Neural progenitor cell (in vitro differentiated cells): ENCODE data around the gene MEIS2. TPM values are rescaled to one million over a fixed set of nuclear protein-coding genes. Genes with fewer than 3 reads are reported as not detected.

Source experiments
- DNase-seq: peaks from one replicate; pipeline ENCODE4 v3.0.0-alpha.2; 2016; ENCODE audit warnings: low spot score
- H2AFZ ChIP-seq: fragments of 200-600 bp; sonication (generic); replicated peaks from 2 replicates; pipeline ENCODE4 v1.6.1; 2016; ENCODE audit warnings: antibody characterized with exemption
- H3F3A ChIP-seq: fragments of 200-600 bp; sonication (generic); 2 replicates; pipeline ENCODE4 v1.6.1; 2016; ENCODE audit warnings: antibody characterized with exemption, low read depth
- H3K27ac ChIP-seq: fragments of 200-600 bp; sonication (generic); 2 replicates; pipeline ENCODE4 v1.5.1; 2016; ENCODE audit warnings: mild to moderate bottlenecking
- H3K27me3 ChIP-seq: fragments of 200-600 bp; sonication (generic); 2 replicates; pipeline ENCODE4 v1.6.1; 2016; ENCODE audit warnings: mild to moderate bottlenecking, moderate library complexity
- H3K36me3 ChIP-seq: fragments of 200-600 bp; sonication (generic); 2 replicates; pipeline ENCODE4 v1.5.1; 2016
- H3K4me1 ChIP-seq: fragments of 200-600 bp; sonication (generic); 2 replicates; pipeline ENCODE4 v1.6.1; 2016; ENCODE audit warnings: mixed run types
- H3K4me2 ChIP-seq: fragments of 200-600 bp; sonication (generic); 2 replicates; pipeline ENCODE4 v1.6.1; 2016
- H3K4me3 ChIP-seq: fragments of 200-600 bp; sonication (generic); 2 replicates; pipeline ENCODE4 v1.5.1; 2016
- H3K79me2 ChIP-seq: fragments of 200-600 bp; sonication (generic); 2 replicates; pipeline ENCODE4 v1.6.1; 2016; ENCODE audit warnings: low read depth
- H3K9ac ChIP-seq: fragments of 200-600 bp; sonication (generic); 2 replicates; pipeline ENCODE4 v1.6.1; 2016
- H3K9me3 ChIP-seq: fragments of 200-600 bp; sonication (generic); 2 replicates; pipeline ENCODE4 v1.5.1; 2016; ENCODE audit warnings: low read depth
- H4K20me1 ChIP-seq: fragments of 200-600 bp; sonication (generic); 2 replicates; pipeline ENCODE4 v1.6.1; 2016; ENCODE audit warnings: low read depth
- H3K27ac Mint-ChIP-seq: 3 replicates; pipeline ENCODE4 v1.8.0; 2021; ENCODE audit warnings: mixed read lengths
- H3K27me3 Mint-ChIP-seq: 2 replicates; pipeline ENCODE4 v1.8.0; 2022; ENCODE audit warnings: low read depth, mild to moderate bottlenecking, inconsistent platforms, moderate library complexity, mixed read lengths; ENCODE audit not compliant: insufficient read depth
- H3K36me3 Mint-ChIP-seq: 3 replicates; pipeline ENCODE4 v1.8.0; 2021; ENCODE audit warnings: mixed read lengths
- H3K4me1 Mint-ChIP-seq: 3 replicates; pipeline ENCODE4 v1.8.0; 2021; ENCODE audit warnings: mixed read lengths
- H3K4me3 Mint-ChIP-seq: 3 replicates; pipeline ENCODE4 v1.8.0; 2021; ENCODE audit warnings: mild to moderate bottlenecking, moderate library complexity, mixed read lengths
- H3K9me3 Mint-ChIP-seq: 3 replicates; pipeline ENCODE4 v1.8.0; 2020; ENCODE audit warnings: mixed read lengths
- CTCF ChIP-seq: fragments of 200-600 bp; sonication (generic); IDR thresholded peaks from 2 replicates; pipeline ENCODE4 v1.5.1; 2017; ENCODE audit warnings: antibody characterized with exemption, mild to moderate bottlenecking
- EZH2 ChIP-seq: fragments of 200-600 bp; sonication (generic); IDR thresholded peaks from 2 replicates; pipeline ENCODE4 v1.6.1; 2017; ENCODE audit warnings: antibody characterized with exemption, mild to moderate bottlenecking, moderate library complexity
- EZH2phosphoT487 ChIP-seq: fragments of 200-600 bp; sonication (generic); IDR thresholded peaks from 2 replicates; pipeline ENCODE4 v1.6.1; 2017; ENCODE audit warnings: antibody characterized with exemption
- total RNA-seq: library from RNA; depleted of rRNA; stranded (reverse); fragments of >200 nt; gene quantifications from 2 replicates; pipeline ENCODE4 v1.2.3, GENCODE V29; 2015; ENCODE audit warnings: low replicate concordance

The MEIS2 gene
- total RNA-seq, 1 donor from 2014 or later: 18.3 TPM

GRCh38 chr15:37028625-37029296, 71.6 kb downstream of the MEIS2 start:
- peaks cover 16% of the 10 kb centered on the region for H3K4me1 ChIP-seq
- no peak overlapping the region for H2AFZ ChIP-seq
- TF ChIP-seq CTCF: no peak
- no peak for TF ChIP-seq EZH2
- TF ChIP-seq EZH2phosphoT487: no peak
- no peaks in the 10 kb centered on the region for H3K9me3 ChIP-seq
- no peak for DNase-seq
- no peaks in the 10 kb centered on the region for H3K27me3 Mint-ChIP-seq
- H3K36me3 Mint-ChIP-seq: peaks cover 4% of the 10 kb centered on the region
- no peak overlapping the region for H3K27ac ChIP-seq
- H3K79me2 ChIP-seq: no peaks in the 10 kb centered on the region
- H3K4me3 Mint-ChIP-seq: no peak overlapping the region
- peaks cover 8% of the 10 kb centered on the region for H3F3A ChIP-seq
- no peaks in the 10 kb centered on the region for H3K36me3 ChIP-seq
- no peak overlapping the region for H3K27ac Mint-ChIP-seq
- H3K27me3 ChIP-seq: no peaks in the 10 kb centered on the region
- no peak overlapping the region for H3K9ac ChIP-seq
- no peak overlapping the region for H3K4me3 ChIP-seq
- H3K4me1 Mint-ChIP-seq: peaks cover 15% of the 10 kb centered on the region
- no peaks in the 10 kb centered on the region for H4K20me1 ChIP-seq
- no peaks in the 10 kb centered on the region for H3K9me3 Mint-ChIP-seq
- H3K4me2 ChIP-seq: no peak overlapping the region

GRCh38 chr15:37020852-37021251, 79.5 kb downstream of the MEIS2 start:
- H3K4me3 ChIP-seq: no peak overlapping the region
- H3K9me3 Mint-ChIP-seq: peaks cover 5% of the 10 kb centered on the region
- H3K36me3 ChIP-seq: no peaks in the 10 kb centered on the region
- no peak overlapping the region for H3K4me2 ChIP-seq
- no peak for DNase-seq
- no peak overlapping the region for H3K9ac ChIP-seq
- H3K27ac Mint-ChIP-seq: no peak overlapping the region
- H3K4me1 Mint-ChIP-seq: peaks cover 33% of the 10 kb centered on the region
- H3F3A ChIP-seq: peaks cover 6% of the 10 kb centered on the region
- H3K4me1 ChIP-seq: peaks cover 8% of the 10 kb centered on the region
- H3K27me3 Mint-ChIP-seq: no peaks in the 10 kb centered on the region
- no peaks in the 10 kb centered on the region for H3K27me3 ChIP-seq
- no peaks in the 10 kb centered on the region for H4K20me1 ChIP-seq
- H2AFZ ChIP-seq: no peak overlapping the region
- H3K9me3 ChIP-seq: no peaks in the 10 kb centered on the region
- H3K36me3 Mint-ChIP-seq: peaks cover 4% of the 10 kb centered on the region
- TF ChIP-seq EZH2 (no peak), CTCF (no peak), EZH2phosphoT487 (no peak)
- no peak overlapping the region for H3K4me3 Mint-ChIP-seq
- H3K27ac ChIP-seq: no peak overlapping the region
- H3K79me2 ChIP-seq: no peaks in the 10 kb centered on the region

GRCh38 chr15:37019479-37020433, 80.6 kb downstream of the MEIS2 start:
- H3K4me3 ChIP-seq: no peak overlapping the region
- no peak overlapping the region for H2AFZ ChIP-seq
- H3K4me1 Mint-ChIP-seq: peaks cover 44% of the 10 kb centered on the region

More at GRCh38 chr15:37019479-37020433, 80.6 kb downstream of the MEIS2 start:
- Mint-ChIP-seq H3K4me3 (no peak overlapping the region), H3K27me3 (no peaks in the 10 kb centered on the region), H3K27ac (no peak overlapping the region), H3K9me3 (peaks cover 5% of the 10 kb centered on the region), H3K36me3 (peaks cover 4% of the 10 kb centered on the region)
- peaks cover 19% of the 10 kb centered on the region for H3K4me1 ChIP-seq
- H3K79me2 ChIP-seq: no peaks in the 10 kb centered on the region
- H3K9ac ChIP-seq: no peak overlapping the region
- no peak for DNase-seq
- no peaks in the 10 kb centered on the region for H3K9me3 ChIP-seq
- no peaks in the 10 kb centered on the region for H3K27me3 ChIP-seq
- no peaks in the 10 kb centered on the region for H4K20me1 ChIP-seq
- H3K4me2 ChIP-seq: no peak overlapping the region
- TF ChIP-seq CTCF (no peak), EZH2phosphoT487 (no peak), EZH2 (no peak)
- no peak overlapping the region for H3K27ac ChIP-seq
- H3K36me3 ChIP-seq: no peaks in the 10 kb centered on the region
- H3F3A ChIP-seq: peaks cover 6% of the 10 kb centered on the region
